Measurements from ENCODE around the gene VAMP5.
A peak's percentile ranks its signal among the peaks of the same experiment; 100 is the strongest.

The VAMP5 gene

DNA sequence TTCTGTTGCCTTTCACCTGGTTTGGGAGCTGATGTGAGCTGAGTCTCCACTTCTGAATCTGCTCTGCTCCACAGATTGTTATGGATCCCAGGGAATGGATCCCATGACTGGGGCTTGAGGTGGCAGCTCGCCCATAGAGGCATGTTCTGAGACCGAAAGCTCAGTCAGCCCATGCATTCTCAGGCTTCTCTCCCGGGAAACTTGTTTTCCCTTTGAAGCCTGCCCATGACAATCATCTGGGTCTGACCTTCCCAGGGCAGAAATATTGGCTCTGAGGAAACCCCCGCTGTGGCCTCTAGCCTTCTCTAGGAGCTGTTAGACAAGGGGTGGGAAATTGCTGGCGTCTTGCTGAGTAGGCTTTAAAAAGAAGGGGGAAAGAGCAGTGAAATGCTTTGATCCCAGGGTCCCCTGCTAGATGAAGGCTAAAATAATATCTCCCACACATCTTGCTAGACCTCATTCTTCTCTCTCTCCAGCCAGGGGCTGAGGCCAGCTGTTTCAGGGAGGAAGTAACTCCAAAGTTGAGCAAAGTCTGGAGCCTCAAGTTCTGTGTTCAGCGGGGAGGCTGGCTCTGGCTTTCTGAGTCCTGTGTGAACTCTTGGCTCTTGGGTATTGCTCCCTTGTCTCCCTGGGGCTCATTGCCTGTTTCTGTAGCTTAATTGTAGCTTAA is 4.8 kb upstream of the VAMP5 start:
- DNase-seq, result no peak
- H3K36me3 Mint-ChIP-seq (ENCODE audit: low read depth), result peaks cover 6% of the 10 kb centered on the region
- H3K27me3 Mint-ChIP-seq (ENCODE audit: low read depth, poor library complexity), result peaks cover 6% of the 10 kb centered on the region
- H3K9me3 Mint-ChIP-seq, result no peaks in the 10 kb centered on the region
- H3K27ac Mint-ChIP-seq, result peak overlapping the region; percentile 99
- peak overlapping the region; percentile 70 for H3K4me3 Mint-ChIP-seq
- H3K4me1 Mint-ChIP-seq, result peaks cover 66% of the 10 kb centered on the region
- TF ChIP-seq CTCF (IDR thresholded peaks at IDR 0.05), result no peak

- no peak for TF ChIP-seq CTCF (IDR thresholded peaks at IDR 0.05)
- Mint-ChIP-seq H3K27ac (peak overlapping the region; percentile 99), H3K4me1 (peaks cover 72% of the 10 kb centered on the region), H3K9me3 (no peaks in the 10 kb centered on the region), H3K4me3 (no peak overlapping the region), H3K36me3 (ENCODE audit: low read depth) (peaks cover 6% of the 10 kb centered on the region), H3K27me3 (ENCODE audit: low read depth, poor library complexity) (peaks cover 6% of the 10 kb centered on the region)
- DNase-seq, result no peak
Observed at GRCh38 chr2:85580206-85580605, 4.0 kb upstream of the VAMP5 start.

DNA sequence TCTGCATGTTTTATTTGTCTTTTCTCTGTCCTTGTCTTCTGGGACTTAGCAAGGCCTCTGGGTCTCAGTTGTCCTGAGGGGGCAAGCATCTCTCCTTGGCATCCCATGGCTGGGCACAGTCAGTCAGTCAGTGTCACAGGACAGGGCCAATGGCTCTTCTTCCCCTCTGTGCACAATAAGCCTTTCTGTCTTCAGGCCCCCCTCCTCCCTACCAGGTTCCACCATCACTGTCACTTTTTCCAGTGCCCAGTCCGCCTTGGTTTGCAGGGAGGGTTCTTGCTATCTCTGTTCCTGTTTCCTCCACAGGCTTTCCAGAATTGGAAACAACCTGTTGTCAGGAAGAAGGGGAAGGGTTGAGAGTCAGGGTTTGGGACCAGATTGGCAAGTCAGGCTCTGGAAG is 1.7 kb upstream of the VAMP5 start:
- Mint-ChIP-seq H3K27me3 (ENCODE audit: low read depth, poor library complexity) (peaks cover 3% of the 10 kb centered on the region), H3K27ac (no peak overlapping the region), H3K4me1 (peaks cover 75% of the 10 kb centered on the region), H3K9me3 (no peaks in the 10 kb centered on the region), H3K4me3 (no peak overlapping the region), H3K36me3 (ENCODE audit: low read depth) (peaks cover 6% of the 10 kb centered on the region)
- DNase-seq, result no peak
- no peak for TF ChIP-seq CTCF (IDR thresholded peaks at IDR 0.05)

DNA sequence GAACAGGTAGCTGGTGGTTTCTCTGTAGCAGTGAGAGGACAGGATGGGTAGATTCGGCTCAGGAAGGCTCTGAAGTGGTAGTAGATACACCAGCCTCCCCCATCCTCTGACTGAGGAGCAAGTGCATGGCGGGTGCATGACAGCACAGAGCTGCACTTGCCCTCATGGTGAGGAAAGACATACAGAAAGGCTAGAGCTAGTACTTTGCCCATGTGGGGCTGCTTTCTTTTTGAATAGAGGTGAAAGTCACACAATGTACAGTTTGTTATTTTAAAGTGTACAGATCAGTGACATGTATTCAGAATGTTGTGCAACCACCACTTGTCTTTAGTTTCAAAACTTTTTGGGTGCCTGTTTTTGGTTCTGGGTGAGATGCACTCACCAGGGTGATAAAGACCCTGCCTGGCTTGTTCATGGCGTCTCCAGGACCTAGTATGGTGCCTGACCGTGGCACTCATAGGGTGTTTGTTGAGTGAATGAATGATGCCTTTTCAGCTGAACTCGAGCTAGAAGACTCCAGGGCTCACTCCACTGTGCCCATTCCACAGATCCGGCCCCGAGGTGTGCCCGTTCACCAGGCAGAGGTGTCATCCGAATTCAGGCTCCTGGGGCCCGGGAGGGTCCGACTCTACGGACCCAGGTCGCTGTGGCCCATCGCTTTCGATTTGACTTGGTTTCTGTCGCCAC is 421 bp upstream of the VAMP5 start:
- no peak for TF ChIP-seq CTCF (IDR thresholded peaks at IDR 0.05)
- Mint-ChIP-seq H3K36me3 (ENCODE audit: low read depth) (peaks cover 6% of the 10 kb centered on the region), H3K4me1 (peaks cover 75% of the 10 kb centered on the region), H3K27me3 (ENCODE audit: low read depth, poor library complexity) (peaks cover 3% of the 10 kb centered on the region), H3K27ac (no peak overlapping the region), H3K4me3 (peak overlapping the region; percentile 32), H3K9me3 (no peaks in the 10 kb centered on the region)
- no peak for DNase-seq

DNA sequence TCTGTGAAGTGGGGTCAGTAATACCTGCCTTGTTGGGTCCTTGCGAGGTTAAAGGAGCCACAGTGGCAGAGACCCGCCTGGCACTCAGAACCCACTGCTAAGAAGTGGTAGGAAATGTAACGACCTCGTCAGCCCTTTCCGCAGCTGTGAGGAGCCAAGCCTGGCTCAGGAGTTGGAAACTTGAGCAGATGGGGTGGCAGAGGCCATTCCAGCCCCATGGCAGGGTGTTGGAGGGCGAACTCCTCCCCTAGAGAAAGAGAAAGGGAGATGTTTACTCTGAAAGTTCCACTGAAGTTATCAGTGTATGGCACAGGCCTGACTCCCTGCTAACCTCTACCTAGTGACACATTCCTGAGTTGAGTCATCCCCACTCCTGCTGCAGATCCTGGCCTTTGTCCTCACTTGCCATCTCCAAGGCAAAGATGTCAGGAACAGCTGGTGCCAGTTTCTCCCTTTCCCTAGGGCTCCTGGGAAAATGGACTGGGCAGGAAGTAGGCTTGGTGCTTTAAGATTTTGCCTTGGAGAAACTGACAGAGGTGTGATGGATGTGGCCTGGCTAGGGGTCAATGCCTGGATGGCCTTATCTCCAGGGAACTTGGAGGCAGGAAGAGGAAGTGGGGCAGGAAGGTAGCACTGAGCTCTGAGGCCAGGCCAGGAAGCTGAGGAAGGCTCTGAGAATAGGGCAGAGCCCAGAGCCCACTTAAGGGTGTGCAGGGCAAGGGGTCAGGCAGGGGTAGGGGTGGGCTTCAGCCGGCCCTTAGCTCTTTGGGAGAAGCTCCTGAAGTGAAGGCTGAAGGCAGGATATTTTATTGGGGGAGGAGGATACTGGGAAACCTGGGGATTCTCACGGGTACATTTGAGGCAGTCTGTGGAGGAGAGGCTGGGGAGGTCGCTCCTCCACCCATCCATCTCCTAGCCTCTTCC is 888 bp downstream of the VAMP5 start:
- no peaks in the 10 kb centered on the region for H3K9me3 Mint-ChIP-seq
- peaks cover 6% of the 10 kb centered on the region for H3K36me3 Mint-ChIP-seq (ENCODE audit: low read depth)
- TF ChIP-seq CTCF (IDR thresholded peaks at IDR 0.05), result no peak
- DNase-seq, result peak; percentile 47
- H3K27me3 Mint-ChIP-seq (ENCODE audit: low read depth, poor library complexity), result peaks cover 3% of the 10 kb centered on the region
- H3K4me3 Mint-ChIP-seq, result peak overlapping the region; percentile 45
- peaks cover 68% of the 10 kb centered on the region for H3K4me1 Mint-ChIP-seq
- H3K27ac Mint-ChIP-seq, result peak overlapping the region; percentile 98
